CD4-positive, alpha-beta T cell (primary cell): ENCODE results near the gene SHISA9. TPM values are rescaled to one million over a fixed set of nuclear protein-coding genes. Genes with fewer than 3 reads are reported as not detected.

Source experiments
- ATAC-seq: fragments of 200-7000 bp; cut with Tn5 transposase; one replicate; pipeline ENCODE4 v1.10.0; 2022; ENCODE audit warnings: mild to moderate bottlenecking; ENCODE audit not compliant: poor library complexity
- CTCF ChIA-PET: fragments of 350-600 bp; sonication (Branson Sonifier 250); formaldehyde crosslinking; loops from one replicate; lab custom pipeline; 2021; ENCODE audit warnings: antibody characterized with exemption, inconsistent platforms; lab: Charles Lee
- POLR2A ChIA-PET: fragments of 350-600 bp; sonication (Branson Sonifier 250); formaldehyde crosslinking; loops from one replicate; lab custom pipeline; 2021; ENCODE audit warnings: antibody characterized with exemption, inconsistent platforms; lab: Charles Lee
- DNase-seq, 14 experiments: peaks; one replicate each; pipeline ENCODE4 v3.0.0-alpha.2; 2013 to 2020; ENCODE audit warnings: mixed read lengths in 2 of 14
- H3K27ac ChIP-seq, 2 donors: one replicate each; pipeline versions ENCODE4 v1.5.1 to v1.7.0; 2013; ENCODE audit warnings: low read length in 2 of 2, low read depth in 1 of 2, mild to moderate bottlenecking in 1 of 2
- H3K27me3 ChIP-seq, 2 experiments: 1 replicate in 1 of 2; 2 replicates in 1 of 2; pipeline versions ENCODE4 v1.6.1 to v1.7.0; 2013; ENCODE audit warnings: low read length in 2 of 2, control low read depth in 1 of 2, mild to moderate bottlenecking in 1 of 2, moderate library complexity in 1 of 2; ENCODE audit not compliant: insufficient read depth in 2 of 2, control insufficient read depth in 1 of 2
- H3K36me3 ChIP-seq: one replicate; pipeline ENCODE4 v1.6.1; 2013; ENCODE audit warnings: low read length, control low read depth; ENCODE audit not compliant: insufficient read depth
- H3K4me1 ChIP-seq: one replicate; pipeline ENCODE4 v1.6.1; 2013; ENCODE audit warnings: low read length, control low read depth; ENCODE audit not compliant: insufficient read depth
- H3K4me3 ChIP-seq: one replicate; pipeline ENCODE4 v1.5.1; 2013; ENCODE audit warnings: mild to moderate bottlenecking, low read length, moderate library complexity
- H3K9me3 ChIP-seq, 2 experiments: 1 replicate in 1 of 2; 2 replicates in 1 of 2; pipeline versions ENCODE4 v1.6.1 to v1.7.0; 2013; ENCODE audit warnings: low read length in 2 of 2, mild to moderate bottlenecking in 2 of 2, control low read depth in 1 of 2, moderate library complexity in 1 of 2; ENCODE audit not compliant: control insufficient read depth in 1 of 2, insufficient read depth in 1 of 2
- H3K27ac Mint-ChIP-seq: one replicate; pipeline ENCODE4 v1.8.0; 2020; ENCODE audit warnings: mixed read lengths
- H3K27me3 Mint-ChIP-seq: one replicate; pipeline ENCODE4 v1.8.0; 2021; ENCODE audit warnings: mixed read lengths
- H3K36me3 Mint-ChIP-seq: one replicate; pipeline ENCODE4 v1.8.0; 2021; ENCODE audit warnings: low read depth, mixed read lengths
- H3K4me1 Mint-ChIP-seq: one replicate; pipeline ENCODE4 v1.8.0; 2021; ENCODE audit warnings: low read depth, mixed read lengths
- H3K4me3 Mint-ChIP-seq: one replicate; pipeline ENCODE4 v1.8.0; 2020; ENCODE audit warnings: mild to moderate bottlenecking, mixed read lengths
- H3K9me3 Mint-ChIP-seq: one replicate; pipeline ENCODE4 v1.8.0; 2020; ENCODE audit warnings: mixed read lengths
- intact Hi-C, 2 experiments: fragments of 100-400 bp; cut with DNase I in 1 of 2; cut with micrococcal nuclease in 1 of 2; formaldehyde crosslinking; loops; one replicate each; pipeline versions ENCODE4 v1.15.1 to v1.9.0; 2023 to 2025; cut with DNase I, micrococcal nuclease
- total RNA-seq, 174 experiments: library from RNA in 2 of 174; stranded (reverse) in 2 of 174; gene quantifications; one replicate each; pipeline ENCODE4 v1.2.3 and lab custom pipeline; 2021 to 2026
- TF ChIP-seq, protein P1 (sequence below): fragments of 200-600 bp; IDR thresholded peaks from one replicate; pipeline ENCODE4 v1.8.0; 2022; ENCODE audit warnings: antibody characterized with exemption, mild to moderate bottlenecking

The SHISA9 gene
- total RNA-seq, 2 experiments from 2014 or later: not detected

DNA sequence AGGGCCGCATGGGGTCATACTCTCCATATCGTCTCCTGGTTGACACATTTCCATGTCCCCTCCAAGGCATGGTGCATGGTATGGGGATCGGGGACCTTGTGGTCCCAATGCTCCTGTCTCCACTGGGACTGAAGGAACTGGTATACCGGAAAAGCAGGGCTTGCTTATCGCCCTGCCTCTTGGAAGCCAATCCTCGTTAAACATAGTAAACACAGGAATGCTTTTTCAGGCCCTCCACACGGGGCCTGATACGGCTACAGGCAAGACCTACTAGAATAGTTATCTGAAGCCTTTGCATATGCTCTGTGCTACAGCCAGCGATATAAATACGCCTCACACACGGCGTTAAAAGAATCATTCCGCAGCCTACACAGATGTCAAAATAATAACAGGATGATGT is 159.5 kb downstream of the SHISA9 start:
- Histone ChIP-seq H3K27ac (no peak overlapping the region), H3K9me3 (peaks cover 0 to 7% of the 10 kb centered on the region in 2 experiments), H3K36me3 (no peaks in the 10 kb centered on the region), H3K4me1 (no peaks in the 10 kb centered on the region), H3K27me3 (no peaks in the 10 kb centered on the region), H3K4me3 (no peak overlapping the region)
- no peak overlapping the region for H3K4me3 Mint-ChIP-seq
- no peak for ATAC-seq
- TF ChIP-seq, protein P1, sequence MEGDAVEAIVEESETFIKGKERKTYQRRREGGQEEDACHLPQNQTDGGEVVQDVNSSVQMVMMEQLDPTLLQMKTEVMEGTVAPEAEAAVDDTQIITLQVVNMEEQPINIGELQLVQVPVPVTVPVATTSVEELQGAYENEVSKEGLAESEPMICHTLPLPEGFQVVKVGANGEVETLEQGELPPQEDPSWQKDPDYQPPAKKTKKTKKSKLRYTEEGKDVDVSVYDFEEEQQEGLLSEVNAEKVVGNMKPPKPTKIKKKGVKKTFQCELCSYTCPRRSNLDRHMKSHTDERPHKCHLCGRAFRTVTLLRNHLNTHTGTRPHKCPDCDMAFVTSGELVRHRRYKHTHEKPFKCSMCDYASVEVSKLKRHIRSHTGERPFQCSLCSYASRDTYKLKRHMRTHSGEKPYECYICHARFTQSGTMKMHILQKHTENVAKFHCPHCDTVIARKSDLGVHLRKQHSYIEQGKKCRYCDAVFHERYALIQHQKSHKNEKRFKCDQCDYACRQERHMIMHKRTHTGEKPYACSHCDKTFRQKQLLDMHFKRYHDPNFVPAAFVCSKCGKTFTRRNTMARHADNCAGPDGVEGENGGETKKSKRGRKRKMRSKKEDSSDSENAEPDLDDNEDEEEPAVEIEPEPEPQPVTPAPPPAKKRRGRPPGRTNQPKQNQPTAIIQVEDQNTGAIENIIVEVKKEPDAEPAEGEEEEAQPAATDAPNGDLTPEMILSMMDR: no peak
- intact Hi-C loops: no loop called here
- no peaks in the 10 kb centered on the region for H3K4me1 Mint-ChIP-seq
- H3K36me3 Mint-ChIP-seq: no peaks in the 10 kb centered on the region
- no peak overlapping the region for H3K27ac Mint-ChIP-seq
- ChIA-PET POLR2A (no interaction called here), CTCF (no interaction called here)
- no peaks in the 10 kb centered on the region for H3K27me3 Mint-ChIP-seq
- no peak for DNase-seq
- peaks cover 2% of the 10 kb centered on the region for H3K9me3 Mint-ChIP-seq

DNA sequence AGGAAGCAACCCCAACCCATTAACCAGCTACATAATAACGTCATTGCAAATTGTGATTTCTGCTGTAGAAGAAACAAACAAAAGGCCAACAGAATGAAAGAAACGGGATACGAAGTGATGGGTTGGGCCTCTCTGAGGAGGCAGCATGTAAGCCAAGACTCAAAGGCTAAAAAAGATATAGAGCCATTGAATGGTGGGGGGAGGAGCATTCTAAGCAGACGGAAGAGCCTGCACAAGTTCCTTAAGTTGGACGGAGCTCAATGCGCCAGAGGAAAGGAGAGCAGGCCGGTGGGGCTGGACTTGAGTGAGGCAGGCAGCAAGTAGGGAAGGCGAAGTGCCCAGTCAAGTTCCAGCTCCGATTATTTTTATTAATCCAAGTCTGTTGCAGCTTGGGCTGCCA is 160.3 kb downstream of the SHISA9 start:
- Histone ChIP-seq H3K27me3 (no peaks in the 10 kb centered on the region), H3K4me1 (no peaks in the 10 kb centered on the region), H3K27ac (no peak overlapping the region), H3K36me3 (no peaks in the 10 kb centered on the region), H3K9me3 (peaks cover 0 to 7% of the 10 kb centered on the region in 2 experiments), H3K4me3 (no peak overlapping the region)
- POLR2A ChIA-PET: no interaction called here
- H3K27ac Mint-ChIP-seq: no peak overlapping the region
- H3K36me3 Mint-ChIP-seq: no peaks in the 10 kb centered on the region
- no peak for ATAC-seq
- no peak for DNase-seq
- TF ChIP-seq, protein P1: no peak
- intact Hi-C loops: no loop called here
- CTCF ChIA-PET: no interaction called here
- no peaks in the 10 kb centered on the region for H3K27me3 Mint-ChIP-seq
- no peak overlapping the region for H3K4me3 Mint-ChIP-seq
- H3K4me1 Mint-ChIP-seq: no peaks in the 10 kb centered on the region
- peaks cover 2% of the 10 kb centered on the region for H3K9me3 Mint-ChIP-seq

DNA sequence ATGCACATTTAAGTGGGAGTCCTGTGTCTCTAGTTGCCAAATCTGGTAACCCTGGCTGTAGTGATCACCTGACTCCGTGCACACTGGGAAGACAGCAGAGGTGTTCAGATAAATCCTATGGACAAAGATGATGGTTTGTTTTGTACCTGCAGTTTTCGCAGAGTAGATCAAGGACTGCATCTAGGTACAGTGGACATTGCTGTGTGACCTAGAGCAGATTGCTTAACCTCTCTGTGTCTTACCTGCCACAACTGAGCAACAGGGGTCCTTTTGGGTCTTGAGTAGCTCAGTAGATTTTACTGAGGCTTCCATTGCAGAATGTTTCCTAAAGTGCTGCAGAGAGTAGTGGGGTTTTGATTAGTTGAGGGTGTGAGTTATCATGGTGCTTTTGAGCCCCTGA is 160.8 kb downstream of the SHISA9 start:
- ChIA-PET POLR2A (no interaction called here), CTCF (no interaction called here)
- Mint-ChIP-seq H3K4me3 (no peak overlapping the region), H3K4me1 (no peaks in the 10 kb centered on the region), H3K36me3 (no peaks in the 10 kb centered on the region), H3K9me3 (peaks cover 2% of the 10 kb centered on the region), H3K27me3 (no peaks in the 10 kb centered on the region), H3K27ac (no peak overlapping the region)
- no peak overlapping the region for H3K4me3 ChIP-seq
- TF ChIP-seq, protein P1: no peak
- no peak overlapping the region for H3K27ac ChIP-seq
- H3K9me3 ChIP-seq: peaks cover 0 to 3% of the 10 kb centered on the region in 2 experiments
- DNase-seq (no peak), ATAC-seq (no peak)
- no peaks in the 10 kb centered on the region for H3K4me1 ChIP-seq
- intact Hi-C loops: no loop called here
- H3K27me3 ChIP-seq: no peaks in the 10 kb centered on the region
- H3K36me3 ChIP-seq: no peaks in the 10 kb centered on the region
